GM18909 (cell line): ENCODE results near the gene BCAT1.
A peak's percentile ranks its signal among the peaks of the same experiment; 100 is the strongest.
"Not testable (repeated sequence)": the region's sequence is repeated elsewhere in the genome, so short reads cannot be mapped to it uniquely, and the experiment has no call there.

Experiments used
- ATAC-seq: cut with Tn5 transposase; IDR thresholded peaks from one replicate; pipeline ENCODE4 v1.9.1; 2021; ENCODE audit warnings: mild to moderate bottlenecking; ENCODE audit not compliant: unreplicated experiment, poor library complexity

Gene BCAT1

DNA sequence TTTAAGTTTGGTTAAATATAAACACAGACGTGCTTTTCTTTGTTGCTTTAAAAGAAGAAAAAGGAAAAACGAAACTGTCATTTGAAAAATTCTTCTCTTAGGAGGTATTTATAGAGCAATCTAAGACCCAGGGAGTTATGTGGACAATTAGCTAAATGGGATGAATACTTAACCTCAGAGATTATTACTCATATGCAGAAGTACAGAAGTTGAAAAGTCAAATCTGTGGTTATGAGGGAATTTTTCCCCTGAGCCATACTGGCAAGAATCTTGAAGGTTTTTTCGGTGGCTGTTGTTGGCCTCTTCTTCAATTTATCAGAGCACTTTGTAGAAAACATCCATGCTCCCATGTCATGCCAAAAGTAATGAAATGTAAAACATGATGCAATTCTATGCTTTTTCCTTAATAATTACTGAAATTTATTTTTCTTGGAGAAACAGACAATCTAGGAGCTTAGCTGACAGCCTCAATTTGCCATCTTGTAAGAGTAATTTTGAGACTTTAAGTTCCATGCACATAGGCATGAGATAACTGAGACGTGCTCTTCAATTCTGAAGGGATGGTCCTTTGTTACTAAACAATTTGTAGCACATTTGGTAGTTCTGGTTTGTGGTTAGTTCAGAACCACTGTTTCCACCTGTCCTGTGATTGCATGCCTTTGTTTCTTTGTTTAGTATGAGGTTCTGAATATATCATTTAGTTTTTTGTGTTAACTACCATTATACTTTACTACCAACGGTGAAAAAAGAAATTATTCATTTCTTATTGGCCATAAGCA, 126.6 kb downstream of the BCAT1 start:
- ATAC-seq = peak; percentile 89

DNA sequence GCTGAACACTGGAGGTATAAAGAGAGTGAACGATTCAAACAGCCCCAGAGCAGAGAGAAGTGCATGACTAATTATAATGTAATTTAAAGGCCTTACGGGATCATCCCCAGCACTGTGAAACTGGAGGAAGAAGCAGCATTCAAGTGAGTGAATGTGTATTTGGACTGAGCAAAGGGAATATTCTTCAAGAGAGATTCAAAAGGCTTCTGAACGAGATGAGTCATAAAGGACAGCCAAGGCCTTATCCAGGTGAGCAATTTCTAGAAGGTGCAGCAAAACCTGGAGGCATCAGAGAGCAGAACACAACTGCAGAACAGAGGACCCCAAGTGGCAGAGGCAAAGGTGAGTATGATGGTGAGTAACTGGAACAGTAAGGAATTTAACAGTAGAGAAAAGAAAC, 127.2 kb downstream of the BCAT1 start:
- peak; percentile 58 for ATAC-seq

DNA sequence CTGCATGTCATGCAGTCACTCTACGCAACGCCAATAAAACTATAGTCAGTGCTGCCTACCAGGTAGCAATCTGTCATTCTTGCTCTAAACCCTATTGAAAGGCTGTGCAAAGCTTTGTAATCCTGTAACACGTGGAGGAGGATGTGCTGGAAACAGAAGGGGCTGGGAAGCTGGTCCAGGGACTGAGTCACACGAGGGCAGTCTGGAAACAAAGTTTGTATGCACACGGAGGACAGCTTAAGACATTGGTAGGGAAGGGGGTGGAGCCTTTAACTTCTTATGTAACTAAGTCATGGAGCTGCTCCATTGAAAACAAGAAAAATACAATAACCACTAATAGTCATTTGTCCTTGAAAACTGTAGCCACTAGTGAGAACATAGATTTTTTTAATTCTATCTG, 128.0 kb downstream of the BCAT1 start:
- ATAC-seq = no peak

DNA sequence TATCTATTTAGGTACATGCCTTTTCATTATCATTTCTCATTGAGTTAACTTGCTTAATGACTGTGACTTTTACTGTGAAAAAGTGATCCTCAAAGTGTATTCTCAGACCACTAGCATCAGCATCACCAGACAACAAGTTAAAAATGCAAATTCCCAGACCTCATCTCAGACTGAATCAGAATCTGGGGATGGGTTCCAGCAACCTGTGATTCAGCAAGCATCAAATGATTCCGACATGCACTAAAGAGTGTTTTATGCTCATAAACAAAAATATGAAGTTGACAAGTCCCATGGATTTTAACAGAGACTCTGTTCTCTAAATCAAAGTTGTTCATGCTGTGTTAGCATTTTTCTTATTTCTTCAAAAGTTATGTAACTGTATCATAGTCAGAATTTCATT, 130.6 kb downstream of the BCAT1 start:
- ATAC-seq = no peak

DNA sequence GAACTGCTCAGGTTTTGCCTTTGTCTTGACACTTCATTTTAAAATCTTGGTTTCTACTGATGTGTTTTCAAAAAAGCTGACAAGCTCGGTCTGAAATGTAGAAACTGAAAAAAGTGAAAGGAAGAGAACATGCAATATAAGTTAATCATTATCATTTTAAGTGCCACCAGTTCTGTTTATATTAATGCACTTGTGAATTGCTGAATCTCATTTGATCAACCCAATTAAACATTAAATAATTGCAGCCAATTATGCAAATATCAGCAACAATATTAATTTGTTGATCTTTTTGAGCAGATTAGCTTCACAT, 133.8 kb downstream of the BCAT1 start:
- peak; percentile 52 for ATAC-seq

DNA sequence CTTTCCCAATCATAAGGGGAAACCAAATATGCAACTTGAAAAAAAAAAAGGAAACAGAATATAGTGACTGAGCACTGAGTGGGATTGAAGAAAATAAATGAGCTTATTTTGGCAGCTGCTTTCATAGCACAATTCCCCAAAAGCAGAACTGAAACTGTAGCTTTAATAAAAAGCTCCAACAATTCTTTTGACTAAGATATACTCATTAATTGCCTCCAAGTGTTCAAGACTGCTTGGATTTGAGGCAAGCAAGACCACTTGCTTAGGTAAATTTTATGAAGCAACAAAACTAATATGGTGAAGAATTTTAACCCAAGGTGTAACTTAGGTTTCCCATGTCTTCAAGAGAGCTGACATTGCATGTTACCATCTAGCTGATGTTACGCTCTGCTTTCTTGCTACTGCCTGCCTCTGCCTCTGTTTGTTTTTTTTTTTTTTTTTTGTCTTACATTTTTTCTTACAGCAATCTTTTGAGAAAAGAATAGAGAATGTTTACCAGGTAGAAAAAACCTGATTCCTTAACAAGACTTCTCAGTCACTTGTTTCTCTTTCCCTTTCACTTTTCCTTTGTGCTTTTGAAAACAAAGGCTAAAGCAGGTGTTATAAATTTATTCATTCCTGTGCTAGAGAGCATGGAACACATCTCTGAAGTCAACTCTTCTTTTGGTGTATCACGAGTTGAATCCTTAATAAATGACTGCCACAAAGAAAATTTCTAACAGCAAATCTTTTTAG, 134.4 kb downstream of the BCAT1 start:
- ATAC-seq = peak; percentile 87

DNA sequence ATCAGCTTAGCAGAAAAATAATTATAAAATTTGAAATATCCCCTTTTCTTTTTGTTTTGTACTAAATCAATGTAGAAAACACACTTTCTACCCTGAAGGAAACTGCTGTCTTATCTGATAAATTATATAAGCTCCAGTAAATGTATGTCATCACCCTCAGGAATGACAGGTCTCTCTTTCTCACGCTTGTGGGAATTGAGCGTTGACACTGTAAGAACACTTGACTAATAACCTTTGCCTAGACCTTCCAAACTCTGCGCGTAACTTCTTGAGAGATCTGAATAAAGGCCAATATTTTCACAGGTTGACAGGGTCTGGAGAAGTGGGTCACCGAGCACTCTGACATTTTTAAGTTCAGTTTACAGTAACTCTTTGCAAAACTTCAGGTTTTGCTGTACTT, 138.5 kb downstream of the BCAT1 start:
- no peak for ATAC-seq

DNA sequence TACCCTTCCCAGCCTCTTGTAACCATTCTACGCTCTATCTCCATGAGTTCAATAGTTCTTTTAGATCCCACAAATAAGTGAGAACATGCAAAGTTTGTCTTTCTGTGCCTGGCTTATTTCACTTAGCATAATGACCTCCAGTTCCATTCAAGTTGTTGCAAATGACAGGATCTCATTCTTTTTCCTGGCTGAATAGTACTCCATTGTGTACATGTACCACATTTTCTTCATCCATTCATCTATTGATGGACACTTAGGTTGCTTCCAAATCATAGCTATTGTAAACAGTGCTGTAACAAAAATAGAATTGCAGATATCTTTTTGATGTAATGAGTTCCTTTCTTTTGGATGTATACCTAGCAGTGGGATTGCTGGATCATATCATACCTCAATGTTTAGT, 139.6 kb downstream of the BCAT1 start:
- ATAC-seq = not testable (repeated sequence)

DNA sequence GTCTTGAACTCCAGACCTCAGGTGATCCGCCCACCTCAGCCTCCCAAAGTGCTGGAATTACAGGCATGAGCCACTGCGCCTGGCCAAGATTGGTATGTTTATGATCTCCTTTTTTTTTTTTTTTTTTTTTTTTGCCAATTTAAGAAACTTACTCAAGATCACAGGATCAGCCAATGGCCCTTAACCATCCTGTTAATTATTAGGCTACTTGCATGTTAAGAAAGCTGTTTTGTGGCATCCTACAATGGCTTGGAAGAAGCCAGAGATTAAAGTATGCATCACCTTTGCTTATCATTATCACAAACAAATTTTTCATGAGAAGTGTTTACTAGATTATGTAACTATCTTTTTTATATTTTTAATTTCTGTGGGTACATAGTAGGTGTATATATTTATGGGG, 140.2 kb downstream of the BCAT1 start:
- ATAC-seq = no peak

DNA sequence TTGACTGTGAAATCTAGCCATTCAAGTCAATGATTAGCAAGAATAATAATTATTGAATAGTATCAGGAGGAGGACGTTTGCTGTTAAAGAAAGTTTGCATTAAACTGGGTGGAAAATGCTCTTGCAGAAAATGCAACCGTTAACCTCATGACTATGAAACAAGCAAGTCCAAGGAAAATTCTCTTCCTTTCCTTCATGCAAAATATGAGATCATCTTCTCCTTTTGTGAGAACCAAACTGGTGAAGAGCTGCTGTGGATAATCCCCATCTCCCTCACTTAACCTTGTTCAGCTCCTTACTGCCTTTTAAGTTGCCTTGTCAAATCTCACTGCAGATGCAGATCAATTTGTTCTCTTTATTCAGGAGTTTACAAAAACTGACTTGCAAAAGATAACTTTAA, 142.5 kb downstream of the BCAT1 start:
- ATAC-seq = no peak

DNA sequence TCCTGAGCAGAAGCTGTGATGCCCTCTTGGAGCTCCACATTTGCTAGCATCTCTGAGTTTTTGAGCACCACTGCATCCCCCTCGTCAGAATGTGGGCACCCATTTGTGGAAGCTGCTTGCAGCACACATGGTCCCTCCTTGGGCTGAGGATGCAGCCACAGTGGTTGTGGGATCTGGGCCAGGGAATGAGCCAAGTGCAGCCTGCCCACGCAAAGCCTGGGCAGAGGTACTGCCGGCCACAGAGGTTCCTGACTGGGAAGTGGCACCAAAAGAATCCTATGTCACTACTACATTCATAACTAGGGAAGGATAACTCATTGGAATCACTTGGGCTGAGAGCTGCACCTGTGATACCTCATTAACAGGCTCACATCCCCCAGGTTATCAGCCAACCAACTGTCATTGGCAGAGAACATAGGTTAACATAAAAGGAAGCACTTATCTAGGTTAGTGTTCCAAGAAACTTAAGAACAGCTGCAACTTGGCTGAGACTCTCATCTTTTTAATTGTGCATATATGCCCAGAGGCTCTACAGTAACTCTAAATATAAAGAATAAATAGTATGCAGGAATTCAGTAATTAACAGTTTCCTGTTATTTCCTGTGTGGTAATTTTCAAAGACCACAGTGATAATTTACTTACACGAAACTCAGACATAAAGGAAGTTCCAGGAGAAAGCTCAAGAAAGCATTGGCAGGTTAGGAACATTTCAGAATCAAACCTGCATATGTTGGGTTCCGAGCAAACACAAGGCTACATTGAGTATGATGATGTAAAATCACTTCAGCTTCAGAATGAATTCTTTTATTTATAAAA, 145.3 kb downstream of the BCAT1 start:
- ATAC-seq = no peak

DNA sequence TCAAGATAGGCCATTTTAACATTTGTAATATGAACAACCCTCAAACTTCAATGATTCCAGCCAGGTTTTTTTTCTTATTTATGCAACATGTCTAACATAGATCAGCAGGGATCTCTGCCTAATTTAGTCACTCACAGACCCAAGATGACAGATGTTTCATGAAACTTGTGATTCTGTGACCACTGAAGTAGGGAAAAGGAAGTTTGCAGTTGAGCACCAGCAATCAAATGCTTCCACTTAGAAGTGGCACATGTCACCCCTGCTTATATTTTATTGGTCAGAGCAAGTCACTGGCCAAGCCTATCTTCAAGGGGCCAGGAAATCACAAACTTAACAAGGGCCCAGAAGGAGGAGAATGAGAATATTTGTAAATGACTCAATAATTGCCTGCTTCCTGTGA, 150.6 kb downstream of the BCAT1 start:
- ATAC-seq = peak; percentile 91

DNA sequence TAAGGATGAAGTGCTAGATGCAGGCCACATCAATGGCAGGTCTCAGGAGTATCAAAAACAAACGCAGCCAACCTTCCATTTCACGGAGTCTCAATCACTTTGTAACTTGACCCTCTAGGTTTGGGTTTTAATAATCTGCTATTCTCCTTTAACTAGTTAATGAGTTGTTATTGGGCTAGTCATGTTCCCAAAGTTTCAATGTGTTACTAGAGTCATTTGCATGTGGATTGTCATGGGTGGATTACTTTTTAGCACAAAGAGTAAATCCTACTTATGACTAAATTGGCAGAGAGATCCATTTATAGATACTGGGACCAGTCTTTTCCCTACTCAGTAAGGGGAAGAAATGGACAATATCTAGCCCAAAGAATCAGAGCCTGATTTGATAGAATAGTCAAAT, 151.0 kb downstream of the BCAT1 start:
- ATAC-seq = peak; percentile 29

DNA sequence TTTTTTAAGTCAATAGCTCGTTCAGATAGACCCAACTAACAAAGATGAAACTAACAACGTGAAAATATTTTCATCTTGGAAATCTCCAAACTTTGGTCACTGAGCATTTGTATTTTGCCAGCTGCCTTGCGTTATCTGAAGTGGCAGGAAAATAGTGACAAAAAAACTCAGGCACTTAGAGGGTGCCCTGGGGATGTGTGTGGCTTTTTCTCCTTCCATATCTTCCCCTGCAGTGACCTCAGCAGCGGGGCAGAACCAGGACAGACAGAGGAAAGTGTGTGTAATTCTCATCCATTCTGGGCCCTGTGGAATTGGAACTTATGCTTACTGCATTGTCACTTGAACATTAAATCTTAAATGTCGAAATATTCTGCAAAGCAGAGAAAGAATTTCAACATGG, 152.0 kb downstream of the BCAT1 start:
- ATAC-seq = no peak

DNA sequence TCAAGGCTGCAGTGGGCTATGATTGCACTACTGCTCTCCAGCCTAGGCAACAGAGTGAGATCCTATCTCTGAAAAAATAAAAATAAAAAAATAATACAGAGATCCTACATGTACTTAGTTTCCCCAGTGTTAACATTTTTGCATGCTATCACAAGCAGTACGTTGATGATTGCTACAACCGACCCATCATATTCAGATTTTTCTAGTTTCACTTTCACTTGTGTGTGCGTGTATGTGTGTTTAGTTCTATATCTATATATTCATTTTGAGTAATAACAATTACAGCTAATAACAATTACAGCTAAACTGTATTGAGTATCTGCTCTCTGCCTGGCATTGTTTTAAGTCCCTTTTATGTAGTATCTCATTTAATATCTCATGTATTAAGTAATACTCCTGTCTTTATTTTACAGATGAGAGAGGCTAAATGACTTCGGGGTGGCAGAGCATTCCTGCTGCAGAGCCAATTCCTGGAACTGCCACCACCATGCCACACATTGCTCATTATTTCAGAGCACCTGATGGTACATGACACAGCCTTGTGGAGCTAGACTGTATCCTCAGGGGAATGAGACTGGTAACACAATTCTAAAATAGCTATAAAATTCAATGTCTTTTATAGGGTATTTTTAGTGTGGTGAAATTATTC, 153.1 kb downstream of the BCAT1 start:
- peak; percentile 46 for ATAC-seq

DNA sequence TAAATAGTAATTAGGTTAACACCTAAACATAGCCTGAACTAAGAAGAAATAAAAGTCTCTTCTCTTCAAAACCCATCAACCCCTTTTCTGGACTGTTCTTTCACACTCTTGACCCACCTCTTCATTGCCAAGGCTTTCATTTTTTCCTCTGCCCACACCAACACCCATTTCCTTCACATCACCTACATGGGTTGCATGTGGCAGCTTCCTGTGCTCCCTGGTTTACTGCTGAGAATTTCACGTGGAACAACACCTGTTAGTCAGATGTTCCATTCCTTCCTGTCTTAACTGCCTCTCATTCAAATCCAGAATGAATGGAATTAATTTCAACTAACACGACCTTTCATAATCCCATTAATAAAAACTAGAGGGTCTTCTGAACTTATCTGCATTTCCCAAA, 157.3 kb downstream of the BCAT1 start:
- ATAC-seq = no peak

DNA sequence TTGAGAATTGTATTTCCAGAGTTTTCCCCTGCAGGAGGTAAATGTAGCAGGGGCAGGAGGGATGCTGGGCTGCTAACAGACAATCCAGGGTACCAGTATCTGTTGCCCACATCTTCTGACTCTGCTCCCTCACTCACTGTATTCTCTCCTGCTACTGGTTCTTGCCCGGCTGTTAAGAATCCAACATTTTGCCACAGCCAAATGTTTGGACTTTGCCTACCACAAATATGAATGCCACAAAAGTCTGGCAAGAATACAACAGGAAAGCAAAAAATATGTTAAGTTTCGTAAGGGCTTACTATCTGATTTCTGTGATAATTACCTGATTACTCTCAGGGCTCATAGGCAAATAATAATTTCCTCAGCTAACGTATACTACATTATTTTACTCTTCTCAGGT, 160.0 kb downstream of the BCAT1 start:
- ATAC-seq = no peak

DNA sequence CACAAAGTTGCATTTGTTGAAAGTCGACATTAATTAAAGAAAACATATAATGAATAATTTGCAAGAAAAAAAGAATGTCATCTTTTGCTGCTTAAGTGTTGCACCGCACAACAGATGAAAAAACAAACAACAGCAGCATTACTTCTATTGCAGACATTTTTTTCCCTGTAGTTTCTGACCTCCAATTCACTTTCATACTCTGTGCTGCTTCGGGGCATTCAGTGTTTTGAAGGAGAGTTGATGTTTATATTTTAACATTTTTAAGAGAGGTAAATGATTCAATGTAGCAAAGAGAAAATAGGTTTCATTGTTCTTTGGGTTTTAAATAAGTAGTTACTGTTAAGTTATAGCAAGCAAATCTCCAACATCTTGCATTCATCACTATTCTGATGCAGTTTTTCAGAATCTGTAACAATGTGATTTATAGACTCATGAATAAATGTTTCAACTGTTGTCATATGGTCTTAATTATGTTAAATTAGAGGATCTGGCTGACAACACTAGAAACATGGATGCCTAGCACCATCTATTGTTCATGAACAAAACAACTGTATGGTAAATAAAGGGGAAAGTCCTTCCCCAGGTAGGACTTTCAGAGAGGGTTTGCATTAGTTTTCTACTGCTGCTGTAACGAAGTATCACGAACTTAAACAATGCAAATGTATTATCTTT, 168.1 kb downstream of the BCAT1 start:
- ATAC-seq = no peak

DNA sequence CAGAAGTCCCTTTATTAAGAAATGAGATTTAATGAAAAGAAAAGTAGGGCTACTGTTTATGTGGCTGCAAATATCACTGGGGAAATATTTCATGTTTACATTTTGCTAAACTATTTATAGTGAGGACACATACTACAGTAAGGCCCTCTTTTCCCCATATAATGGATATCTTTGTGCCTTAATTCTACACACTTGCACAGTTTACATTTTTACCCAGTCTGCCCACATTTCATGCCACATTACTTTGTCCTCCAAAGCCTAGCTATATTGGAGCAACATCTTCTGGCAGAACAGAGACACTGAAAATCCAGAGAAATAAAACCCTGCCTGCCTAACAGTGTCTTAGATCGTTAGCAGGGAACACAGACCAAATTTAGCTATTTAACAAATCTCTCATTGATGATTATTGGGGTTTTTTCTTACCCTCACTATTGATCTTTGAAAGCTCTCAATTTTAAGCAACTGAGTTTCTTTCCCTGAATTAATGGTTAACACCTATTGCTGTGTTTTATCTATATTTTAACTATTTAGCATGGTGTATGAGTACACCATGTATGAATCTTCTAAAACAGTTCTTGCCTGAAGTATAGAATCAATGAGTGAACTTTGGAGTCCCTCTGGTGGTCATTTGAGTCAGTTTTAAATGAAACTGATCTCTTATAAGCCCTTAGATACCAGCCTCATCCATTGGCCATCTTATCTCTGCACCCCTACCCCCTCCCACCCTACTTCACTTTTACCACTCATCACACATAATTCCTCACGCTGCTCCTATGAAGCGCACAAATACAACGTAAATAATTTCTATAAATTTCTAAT, 170.2 kb downstream of the BCAT1 start:
- peak; percentile 81 for ATAC-seq
